Testis (tissue), 3 donors: ENCODE results near the gene CALR3. TPM values are rescaled to one million over a fixed set of nuclear protein-coding genes. Genes with fewer than 3 reads are reported as not detected.
A peak's percentile ranks its signal among the peaks of the same experiment; 100 is the strongest.
"Not testable (repeated sequence)": the region's sequence is repeated elsewhere in the genome, so short reads cannot be mapped to it uniquely, and the experiment has no call there.

Source experiments
- DNase-seq: peaks from one replicate; pipeline ENCODE4 v3.0.0-alpha.2; 2019
- H3K27ac ChIP-seq, 2 donors: fragments of 200-600 bp; sonication (generic); one replicate each; pipeline ENCODE4 v1.5.1; 2019
- H3K27me3 ChIP-seq: fragments of 200-600 bp; sonication (generic); one replicate; pipeline ENCODE4 v1.5.1; 2019
- H3K36me3 ChIP-seq: fragments of 200-600 bp; sonication (generic); one replicate; pipeline ENCODE4 v1.5.1; 2017; ENCODE audit warnings: low read depth; ENCODE audit errors: missing control alignments
- H3K4me1 ChIP-seq: fragments of 200-600 bp; sonication (generic); one replicate; pipeline ENCODE4 v1.5.1; 2019
- H3K4me3 ChIP-seq, 2 donors: fragments of 200-600 bp; sonication (generic); one replicate each; pipeline ENCODE4 v1.5.1; 2017 to 2019
- H3K9me3 ChIP-seq: fragments of 200-600 bp; sonication (generic); one replicate; pipeline ENCODE4 v1.5.1; 2017
- CTCF ChIP-seq, 3 experiments: fragments of 450-650 bp in 2 of 3; fragments of 200-600 bp in 1 of 3; sonication (generic) in 1 of 3; IDR thresholded peaks; one replicate each; pipeline ENCODE4 v1.5.1; 2016 to 2019; ENCODE audit warnings: antibody characterized with exemption in 3 of 3, mild to moderate bottlenecking in 2 of 3, moderate library complexity in 1 of 3
- POLR2A ChIP-seq: fragments of 450-650 bp; IDR thresholded peaks from one replicate; pipeline ENCODE4 v1.6.1; 2017; ENCODE audit warnings: antibody characterized with exemption, mild to moderate bottlenecking, moderate library complexity
- WGBS, 2 donors: methylation state at CpG; one replicate each; pipeline ENCODE4 v1.1.5; 2018; 5-methylcytosine and 5-hydroxymethylcytosine counted together
- intact Hi-C: fragments of 100-400 bp; cut with DNase I; formaldehyde crosslinking; loops from one replicate; pipeline ENCODE4 v1.15.1; 2023; ENCODE audit warnings: low total_unique reads
- polyA plus RNA-seq: library from polyadenylated mRNA; stranded (reverse); fragments of 350-450 nt; fragmentation: Illumina TruSeq; extraction: RNeasy Lipid Tissue Mini Kit (QIAGEN cat#74804); gene quantifications from one replicate; pipeline ENCODE4 v1.2.3, GENCODE V29; 2014; ENCODE audit warnings: low read depth, low replicate concordance; ENCODE audit not compliant: insufficient read depth
- total RNA-seq, 2 donors: library from RNA; depleted of rRNA; stranded (reverse); fragments of >200 nt; gene quantifications; one replicate each; pipeline ENCODE4 v1.2.3, GENCODE V29; 2016

CALR3 gene
- total and polyA plus RNA-seq, 3 donors from 2014 or later, result 40.6 to 102 (median 75.7) TPM

- Histone ChIP-seq H3K9me3 (no peaks in the 10 kb centered on the region), H3K4me3 (no peak overlapping the region), H3K27ac (no peak overlapping the region), H3K4me1 (peaks cover 6% of the 10 kb centered on the region), H3K36me3 (no peaks in the 10 kb centered on the region), H3K27me3 (no peaks in the 10 kb centered on the region)
- intact Hi-C loops, result no loop called here
- TF ChIP-seq CTCF (IDR thresholded peaks at IDR 0.05), result no peak
- TF ChIP-seq POLR2A, result no peak
- DNase-seq, result no peak
- WGBS, 2 donors, result 89 to 92% methylated on average over 6 of the region's 6 CpGs
Observed at GRCh38 chr19:16497837-16498236, 1.9 kb upstream of the CALR3 start.

GRCh38 chr19:16497042-16497441 is 1.1 kb upstream of the CALR3 start:
- H3K27me3 ChIP-seq, result no peaks in the 10 kb centered on the region
- TF ChIP-seq CTCF (IDR thresholded peaks at IDR 0.05) (no peak), POLR2A (no peak)
- 51 to 68% methylated on average over 12 of the region's 12 CpGs for WGBS, 2 donors
- intact Hi-C loops, result no loop called here
- H3K27ac ChIP-seq, result no peak overlapping the region
- no peaks in the 10 kb centered on the region for H3K9me3 ChIP-seq
- no peaks in the 10 kb centered on the region for H3K36me3 ChIP-seq
- peak overlapping the region; percentile 50 to 86 for H3K4me3 ChIP-seq
- DNase-seq, result no peak
- H3K4me1 ChIP-seq, result peaks cover 6% of the 10 kb centered on the region

GRCh38 chr19:16496613-16496983 is 631 bp upstream of the CALR3 start:
- 2 to 12% methylated on average over 16 of the region's 16 CpGs for WGBS, 2 donors
- TF ChIP-seq POLR2A, result no peak
- TF ChIP-seq CTCF (IDR thresholded peaks at IDR 0.05), result no peak
- H3K4me1 ChIP-seq, result peaks cover 6% of the 10 kb centered on the region
- no peaks in the 10 kb centered on the region for H3K9me3 ChIP-seq
- intact Hi-C loops, result no loop called here
- H3K27ac ChIP-seq, result peak overlapping the region in 1 of 2 donors; percentile 31
- H3K36me3 ChIP-seq, result no peaks in the 10 kb centered on the region
- peak; percentile 43 for DNase-seq
- peak overlapping the region; percentile 50 to 86 for H3K4me3 ChIP-seq
- H3K27me3 ChIP-seq, result no peaks in the 10 kb centered on the region

- H3K4me3 ChIP-seq, H3K27me3 ChIP-seq, DNase-seq, H3K27ac ChIP-seq, intact Hi-C loops, H3K4me1 ChIP-seq, H3K9me3 ChIP-seq, H3K36me3 ChIP-seq: not testable (repeated sequence)
- WGBS, 2 donors, result 88 to 89% methylated on average over 4 of the region's 4 CpGs
Observed at GRCh38 chr19:16486476-16486875, 9.5 kb downstream of the CALR3 start.

- Histone ChIP-seq H3K27me3 (no peaks in the 10 kb centered on the region), H3K27ac (no peak overlapping the region), H3K36me3 (no peaks in the 10 kb centered on the region), H3K4me1 (no peaks in the 10 kb centered on the region), H3K4me3 (no peak overlapping the region), H3K9me3 (no peaks in the 10 kb centered on the region)
- TF ChIP-seq CTCF (IDR thresholded peaks at IDR 0.05) (no peak), POLR2A (no peak)
- DNase-seq, result no peak
- intact Hi-C loops, result no loop called here
- 89 to 96% methylated on average over 7 of the region's 7 CpGs for WGBS, 2 donors
Observed at GRCh38 chr19:16482745-16483144, 13.2 kb downstream of the CALR3 start.
